HG03354 (cell line): Measurements from ENCODE around the gene CFAP77.

Source experiments
- ATAC-seq: cut with Tn5 transposase; IDR thresholded peaks from one replicate; pipeline ENCODE4 v1.9.1; 2021; ENCODE audit warnings: mild to moderate bottlenecking; ENCODE audit not compliant: unreplicated experiment, poor library complexity, severe bottlenecking

Gene CFAP77

GRCh38 chr9:132606066-132606465, 196.1 kb downstream of the CFAP77 start:
- no peak for ATAC-seq

DNA sequence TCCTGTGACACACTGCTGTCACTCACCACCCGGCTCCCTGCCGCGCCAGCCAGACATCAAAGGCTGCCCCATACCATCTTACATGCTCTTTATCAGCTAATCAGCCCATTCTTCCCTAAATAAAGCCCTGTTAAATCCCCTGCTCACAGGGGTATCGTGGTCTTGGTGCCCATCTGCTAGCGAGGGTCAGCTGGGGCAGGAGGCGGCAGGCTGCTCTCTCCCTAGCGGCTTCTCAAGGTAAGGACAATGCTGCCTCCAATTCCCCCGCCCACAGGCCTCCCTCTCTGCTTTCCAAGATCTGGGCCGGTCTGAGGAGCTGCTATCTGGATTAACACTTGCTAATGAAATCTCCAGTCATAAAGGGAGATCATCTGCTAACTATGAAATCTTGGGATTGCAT, 199.2 kb downstream of the CFAP77 start:
- no peak for ATAC-seq

GRCh38 chr9:132609829-132610228, 199.8 kb downstream of the CFAP77 start:
- ATAC-seq: no peak

GRCh38 chr9:132610661-132611060, 200.7 kb downstream of the CFAP77 start:
- no peak for ATAC-seq

DNA sequence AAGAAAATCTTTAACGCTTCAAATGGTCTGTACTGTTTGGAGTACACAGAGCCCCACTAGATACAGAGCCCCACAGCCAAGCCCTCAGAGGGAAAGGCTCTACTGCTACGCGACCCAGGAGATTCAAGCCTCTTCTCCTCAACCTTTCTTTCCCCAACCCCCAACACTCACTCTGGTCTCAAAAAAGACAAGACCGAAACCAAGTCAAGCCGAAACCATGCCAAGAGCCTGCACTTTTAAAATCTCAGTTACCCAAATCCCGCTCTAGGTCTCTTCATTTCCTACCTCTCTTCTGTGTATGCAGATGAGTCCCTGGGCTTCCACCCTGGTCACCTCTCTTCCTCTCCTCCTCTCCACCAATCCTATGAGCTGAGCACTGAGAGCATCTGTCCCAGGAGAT, 204.3 kb downstream of the CFAP77 start:
- ATAC-seq: no peak

DNA sequence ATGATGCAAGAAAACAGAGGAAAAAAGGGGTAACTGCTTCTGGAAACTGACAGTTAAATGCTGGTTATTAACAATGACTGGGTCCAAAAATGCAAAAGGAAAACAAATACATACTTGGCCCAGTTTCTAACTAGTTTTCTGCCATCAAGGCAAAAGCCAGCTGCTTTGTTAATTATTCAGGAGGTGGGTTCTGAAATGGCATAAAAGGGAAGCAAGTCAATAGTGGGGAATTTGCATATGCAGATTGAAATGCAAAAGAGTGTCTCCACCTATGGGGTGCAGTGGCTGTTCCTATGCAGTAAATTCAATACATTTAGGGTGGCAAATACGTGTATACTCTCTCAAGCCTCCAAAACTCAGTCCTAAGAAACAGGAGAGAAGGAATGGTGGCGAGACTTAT, 205.8 kb downstream of the CFAP77 start:
- ATAC-seq: no peak

- ATAC-seq: no peak
These were observed 206.7 kb downstream of the CFAP77 start for GRCh38 chr9:132616725-132617124.

GRCh38 chr9:132622159-132622558, 212.1 kb downstream of the CFAP77 start:
- ATAC-seq: no peak
